ENCODE results near the gene SLC4A4.

The SLC4A4 gene

DNA sequence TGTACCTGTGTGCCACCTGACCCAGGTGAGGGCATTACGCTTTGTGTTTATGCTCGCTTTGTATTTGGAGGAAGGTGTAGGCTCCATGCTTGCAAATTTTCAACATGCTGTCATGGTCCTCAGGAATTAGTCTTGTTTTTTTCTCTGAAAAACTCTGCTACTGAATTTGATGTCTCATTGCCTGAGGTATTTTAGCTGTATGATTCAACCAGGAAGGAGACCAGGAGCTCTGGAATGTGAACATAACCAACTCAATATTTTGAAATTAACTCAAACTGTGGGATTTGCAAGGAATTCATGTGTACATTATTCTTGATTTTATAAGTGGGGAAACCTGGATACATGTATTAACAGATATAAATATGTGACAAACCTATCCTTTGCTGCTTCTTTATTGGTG is 134.1 kb downstream of the SLC4A4 start:
- H3K4me3 ChIP-seq (ENCODE audit: low read depth, low read length) = no peak overlapping the region
- TF ChIP-seq, protein P1, sequence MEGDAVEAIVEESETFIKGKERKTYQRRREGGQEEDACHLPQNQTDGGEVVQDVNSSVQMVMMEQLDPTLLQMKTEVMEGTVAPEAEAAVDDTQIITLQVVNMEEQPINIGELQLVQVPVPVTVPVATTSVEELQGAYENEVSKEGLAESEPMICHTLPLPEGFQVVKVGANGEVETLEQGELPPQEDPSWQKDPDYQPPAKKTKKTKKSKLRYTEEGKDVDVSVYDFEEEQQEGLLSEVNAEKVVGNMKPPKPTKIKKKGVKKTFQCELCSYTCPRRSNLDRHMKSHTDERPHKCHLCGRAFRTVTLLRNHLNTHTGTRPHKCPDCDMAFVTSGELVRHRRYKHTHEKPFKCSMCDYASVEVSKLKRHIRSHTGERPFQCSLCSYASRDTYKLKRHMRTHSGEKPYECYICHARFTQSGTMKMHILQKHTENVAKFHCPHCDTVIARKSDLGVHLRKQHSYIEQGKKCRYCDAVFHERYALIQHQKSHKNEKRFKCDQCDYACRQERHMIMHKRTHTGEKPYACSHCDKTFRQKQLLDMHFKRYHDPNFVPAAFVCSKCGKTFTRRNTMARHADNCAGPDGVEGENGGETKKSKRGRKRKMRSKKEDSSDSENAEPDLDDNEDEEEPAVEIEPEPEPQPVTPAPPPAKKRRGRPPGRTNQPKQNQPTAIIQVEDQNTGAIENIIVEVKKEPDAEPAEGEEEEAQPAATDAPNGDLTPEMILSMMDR (IDR thresholded peaks at IDR 0.05; ENCODE audit: low read depth, low read length, missing control alignments) = no peak
- DNase-seq (ENCODE audit: low read depth) = no peak

DNA sequence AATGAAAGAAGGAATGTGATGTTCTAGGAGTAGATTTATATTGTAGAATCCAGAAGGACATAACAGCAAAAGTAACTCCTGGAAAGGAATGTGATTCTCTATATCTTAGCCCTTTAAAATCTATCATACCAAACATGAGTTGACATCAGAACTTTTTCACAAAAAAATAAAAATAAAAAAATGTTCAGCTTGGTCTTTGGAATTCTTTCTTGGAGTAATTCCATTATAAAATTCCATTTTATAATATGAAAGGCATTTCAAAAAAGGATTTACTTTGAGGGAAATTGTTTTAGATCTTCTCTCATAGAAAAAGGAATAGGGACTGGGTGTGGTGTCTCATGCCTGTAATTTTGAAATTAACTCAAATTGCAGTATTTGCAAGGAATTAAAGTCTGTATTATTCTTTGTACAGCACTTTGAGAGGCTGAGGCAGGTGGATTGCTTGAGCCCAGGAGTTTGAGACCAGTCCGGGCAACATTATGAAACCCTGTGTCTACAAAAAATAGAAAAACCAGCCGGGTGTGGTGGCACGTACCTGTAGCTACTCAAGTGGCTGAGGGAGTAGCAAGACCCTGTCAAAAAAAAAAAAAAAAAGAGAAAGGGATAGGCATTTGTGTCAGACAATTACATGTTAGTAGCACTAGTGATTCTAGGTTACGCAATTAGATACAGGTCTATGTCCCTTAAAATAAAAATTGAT is 134.9 kb downstream of the SLC4A4 start:
- DNase-seq (ENCODE audit: low read depth) = no peak
- no peak overlapping the region for H3K4me3 ChIP-seq (ENCODE audit: low read depth, low read length)
- TF ChIP-seq, protein P1 (IDR thresholded peaks at IDR 0.05; ENCODE audit: low read depth, low read length, missing control alignments) = no peak

DNA sequence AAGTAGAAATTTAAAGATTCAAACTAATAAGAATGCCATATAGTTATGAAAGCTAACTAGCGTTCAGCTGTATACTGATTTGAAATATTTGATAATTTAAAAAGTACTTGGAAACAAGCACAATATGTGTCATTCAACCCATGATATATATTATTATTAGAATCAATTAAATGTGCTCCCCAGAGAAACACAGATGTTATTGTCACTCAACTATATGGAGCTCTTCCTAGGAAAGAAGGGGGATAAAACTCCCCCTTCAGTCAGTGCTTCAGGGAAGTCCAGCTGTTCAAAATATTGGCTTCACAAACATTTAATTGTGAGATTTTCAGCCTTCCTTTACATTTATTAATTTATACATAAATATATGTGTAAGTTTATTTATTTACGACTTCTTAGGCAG is 135.9 kb downstream of the SLC4A4 start:
- TF ChIP-seq, protein P1 (IDR thresholded peaks at IDR 0.05; ENCODE audit: low read depth, low read length, missing control alignments) = no peak
- DNase-seq (ENCODE audit: low read depth) = no peak
- no peak overlapping the region for H3K4me3 ChIP-seq (ENCODE audit: low read depth, low read length)

DNA sequence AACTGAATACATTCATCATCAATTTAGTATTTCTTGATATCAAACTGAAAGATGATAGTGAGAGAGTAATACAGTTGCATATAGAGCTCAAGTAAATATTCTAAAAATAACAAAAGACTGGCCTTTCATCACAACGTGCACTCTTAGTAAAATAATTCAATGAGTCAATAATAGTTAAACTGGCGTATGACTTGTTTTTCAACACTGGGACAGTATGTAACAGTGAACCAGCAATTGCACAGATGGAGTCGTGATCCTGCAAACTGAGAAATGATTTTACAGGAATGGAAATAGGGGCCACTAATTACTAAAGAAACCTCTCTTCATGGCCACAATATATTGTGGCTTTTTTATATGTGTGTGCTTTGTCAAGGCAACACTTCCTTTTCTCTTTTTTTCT is 137.4 kb downstream of the SLC4A4 start:
- TF ChIP-seq, protein P1 (IDR thresholded peaks at IDR 0.05; ENCODE audit: low read depth, low read length, missing control alignments) = no peak
- H3K4me3 ChIP-seq (ENCODE audit: low read depth, low read length) = no peak overlapping the region
- DNase-seq (ENCODE audit: low read depth) = no peak

DNA sequence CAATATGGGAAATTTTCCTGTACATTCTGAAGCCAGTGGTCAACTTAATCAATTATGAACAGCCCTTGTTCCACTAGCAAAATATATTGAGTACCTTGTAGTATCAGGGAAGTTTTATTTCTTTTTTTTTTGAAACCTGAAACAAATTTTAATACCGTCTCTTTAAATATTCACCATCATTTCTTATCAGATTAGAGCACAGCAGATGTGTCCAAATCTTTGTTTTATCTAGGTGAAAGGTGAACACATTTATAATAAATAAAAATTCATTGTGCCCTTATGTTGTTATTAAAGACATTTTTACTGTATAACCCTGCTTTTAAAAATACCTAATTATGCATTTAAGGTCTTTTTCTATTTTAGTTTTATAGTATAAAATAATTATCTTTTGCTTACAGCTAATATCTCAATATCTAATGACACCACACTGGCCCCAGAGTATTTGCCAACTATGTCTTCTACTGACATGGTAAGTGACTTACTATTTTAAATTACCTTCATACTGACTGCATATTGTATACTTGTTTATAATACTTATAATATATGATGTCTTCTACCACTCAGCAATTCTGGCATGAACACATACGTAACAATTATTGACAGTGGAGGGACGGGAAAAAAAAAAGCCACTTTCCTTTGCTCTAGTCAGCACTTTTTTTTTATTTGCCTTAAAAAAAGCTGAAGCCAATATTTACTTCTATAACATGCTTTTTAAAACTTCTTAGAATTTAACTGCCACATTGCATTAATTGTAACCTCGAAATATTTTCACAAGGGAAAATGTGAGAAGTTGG is 147.9 kb downstream of the SLC4A4 start:
- DNase-seq (ENCODE audit: low read depth) = no peak
- H3K4me3 ChIP-seq (ENCODE audit: low read depth, low read length) = no peak overlapping the region
- TF ChIP-seq, protein P1 (IDR thresholded peaks at IDR 0.05; ENCODE audit: low read depth, low read length, missing control alignments) = no peak

DNA sequence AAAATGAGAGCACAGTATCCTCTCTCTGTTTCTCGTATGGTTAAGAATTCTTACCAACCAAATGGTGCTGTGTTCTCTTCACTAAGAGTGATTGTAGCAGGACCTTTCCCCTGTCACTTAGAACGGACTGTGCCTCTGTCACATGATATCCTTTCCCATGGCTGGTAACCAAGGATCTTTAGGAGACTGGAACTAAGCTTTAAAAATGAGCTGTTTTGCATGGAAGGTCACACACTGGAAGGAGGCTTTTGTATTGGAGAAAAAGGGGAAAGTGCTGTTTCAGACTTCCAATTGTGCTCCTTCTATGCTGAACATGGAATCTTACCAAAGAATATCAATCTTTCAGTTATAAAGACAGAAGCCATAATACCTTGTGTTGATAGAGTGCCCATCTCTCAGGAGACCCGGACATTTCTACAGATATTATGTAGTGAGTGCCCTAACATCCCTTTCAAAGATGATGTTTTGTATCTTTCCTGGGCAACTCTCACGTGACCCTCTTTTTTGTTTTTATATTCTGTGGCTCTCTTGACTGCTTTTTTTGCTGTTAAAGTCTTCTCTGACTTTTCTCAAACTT is 148.6 kb downstream of the SLC4A4 start:
- no peak for DNase-seq (ENCODE audit: low read depth)
- TF ChIP-seq, protein P1 (IDR thresholded peaks at IDR 0.05; ENCODE audit: low read depth, low read length, missing control alignments) = no peak
- no peak overlapping the region for H3K4me3 ChIP-seq (ENCODE audit: low read depth, low read length)
